ENCODE measurements around the gene CTSW.
A peak's percentile ranks its signal among the peaks of the same experiment; 100 is the strongest.

Gene CTSW

DNA sequence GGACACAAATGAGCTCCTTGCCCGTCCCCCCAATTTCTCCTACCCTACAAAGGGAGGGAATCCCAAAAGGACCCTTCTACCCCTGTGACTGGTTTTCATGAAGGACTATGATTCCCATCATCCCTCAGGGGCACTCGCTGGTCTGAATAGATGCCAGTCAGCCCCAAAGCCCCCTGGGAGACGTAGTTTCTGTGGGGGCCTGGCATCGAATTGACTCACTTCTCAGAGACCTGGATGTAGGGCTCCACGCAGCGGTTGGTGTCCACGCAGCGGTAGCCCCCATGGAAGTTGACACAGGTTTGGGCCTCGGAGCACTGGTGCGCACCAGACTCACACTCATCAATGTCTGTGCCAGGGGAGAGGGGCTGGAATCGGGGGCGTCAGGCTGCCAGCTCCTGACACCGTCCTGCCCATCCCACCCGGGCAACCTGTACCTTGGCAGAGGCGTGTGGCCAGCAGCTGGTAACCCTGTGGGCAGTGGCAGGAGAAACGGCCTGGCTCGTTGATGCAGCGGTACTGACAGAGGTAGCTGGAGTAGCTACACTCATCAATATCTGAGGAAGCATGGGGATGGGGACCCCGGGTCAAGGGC, 11.5 kb upstream of the CTSW start:
- Histone ChIP-seq H3K9me3 (ENCODE audit: control insufficient read depth, insufficient read depth, low read length) (no peaks in the 10 kb centered on the region), H3K4me1 (ENCODE audit: insufficient read depth, low read length) (no peaks in the 10 kb centered on the region), H3K9ac (ENCODE audit: low read depth, low read length) (peak overlapping the region; percentile 46; the same call in 1 of the 2 replicates), H3K36me3 (ENCODE audit: insufficient read depth, low read length) (peaks cover 12% of the 10 kb centered on the region; the same call in 1 of the 2 replicates)

- Histone ChIP-seq H3K36me3 (ENCODE audit: insufficient read depth, low read length) (peaks cover 10% of the 10 kb centered on the region; the same call in 1 of the 2 replicates), H3K9ac (ENCODE audit: low read depth, low read length) (no peak overlapping the region), H3K9me3 (ENCODE audit: control insufficient read depth, insufficient read depth, low read length) (no peaks in the 10 kb centered on the region), H3K4me1 (ENCODE audit: insufficient read depth, low read length) (no peaks in the 10 kb centered on the region)
Measured at GRCh38 chr11:65868907-65869306, 10.7 kb upstream of the CTSW start.

DNA sequence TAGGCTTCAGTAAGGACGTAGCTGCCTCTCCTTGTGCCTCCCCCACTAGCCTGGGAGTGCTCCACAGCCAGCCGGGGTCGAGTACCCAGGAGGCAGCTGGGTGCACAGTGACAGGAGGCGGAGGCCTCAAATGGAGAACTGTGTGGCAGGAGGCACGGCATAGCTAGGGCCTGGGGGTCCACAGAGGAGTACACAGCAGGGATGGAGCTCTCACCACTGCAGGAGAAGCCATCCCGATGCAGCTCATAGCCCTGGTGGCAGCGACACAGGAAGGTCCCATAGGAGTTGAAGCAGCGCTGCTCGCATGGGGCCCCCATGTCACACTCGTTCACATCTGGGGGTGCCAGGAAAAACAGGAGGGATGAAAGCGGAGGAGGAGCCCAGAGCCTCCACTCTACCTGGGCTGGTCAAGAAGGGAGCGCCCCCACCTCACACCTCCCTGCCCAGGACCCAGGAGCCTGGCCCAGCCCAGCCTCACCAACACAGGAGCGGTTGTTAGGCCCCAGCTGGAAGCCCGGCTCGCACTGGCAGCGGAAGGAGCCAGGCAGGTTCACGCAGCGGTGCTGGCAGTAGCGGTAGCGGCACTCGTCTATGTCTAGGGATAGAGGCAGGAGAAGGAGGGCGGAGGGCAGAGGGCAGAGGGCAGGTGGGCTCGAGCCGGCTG, 9.9 kb upstream of the CTSW start:
- H3K9ac ChIP-seq (ENCODE audit: low read depth, low read length) = no peak overlapping the region
- no peaks in the 10 kb centered on the region for H3K4me1 ChIP-seq (ENCODE audit: insufficient read depth, low read length)
- H3K9me3 ChIP-seq (ENCODE audit: control insufficient read depth, insufficient read depth, low read length) = no peaks in the 10 kb centered on the region
- H3K36me3 ChIP-seq (ENCODE audit: insufficient read depth, low read length) = peaks cover 8% of the 10 kb centered on the region; the same call in 1 of the 2 replicates

DNA sequence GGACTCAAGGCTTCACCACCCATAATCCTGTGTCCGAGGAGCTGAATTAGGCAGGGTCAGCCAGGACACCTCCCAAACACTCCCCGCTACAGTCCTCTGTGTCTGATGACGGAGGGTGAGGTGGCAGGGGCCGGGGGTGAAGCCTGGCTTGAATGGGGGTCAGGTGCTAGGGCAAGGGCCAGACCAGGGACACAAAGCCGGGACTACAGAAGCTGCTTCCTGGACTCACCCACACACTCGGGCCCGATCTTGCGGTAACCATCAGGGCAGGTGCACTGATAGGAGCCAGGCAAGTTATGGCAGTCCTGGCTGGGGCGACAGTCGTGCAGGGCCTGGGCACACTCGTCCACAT, 9.4 kb upstream of the CTSW start:
- Histone ChIP-seq H3K4me1 (ENCODE audit: insufficient read depth, low read length) (no peaks in the 10 kb centered on the region), H3K9me3 (ENCODE audit: control insufficient read depth, insufficient read depth, low read length) (no peaks in the 10 kb centered on the region), H3K9ac (ENCODE audit: low read depth, low read length) (no peak overlapping the region), H3K36me3 (ENCODE audit: insufficient read depth, low read length) (peaks cover 6% of the 10 kb centered on the region; the same call in 1 of the 2 replicates)

GRCh38 chr11:65870706-65871681, 8.6 kb upstream of the CTSW start:
- Histone ChIP-seq H3K9ac (ENCODE audit: low read depth, low read length) (no peak overlapping the region), H3K36me3 (ENCODE audit: insufficient read depth, low read length) (peaks cover 6% of the 10 kb centered on the region; the same call in 1 of the 2 replicates), H3K9me3 (ENCODE audit: control insufficient read depth, insufficient read depth, low read length) (no peaks in the 10 kb centered on the region), H3K4me1 (ENCODE audit: insufficient read depth, low read length) (no peaks in the 10 kb centered on the region)

DNA sequence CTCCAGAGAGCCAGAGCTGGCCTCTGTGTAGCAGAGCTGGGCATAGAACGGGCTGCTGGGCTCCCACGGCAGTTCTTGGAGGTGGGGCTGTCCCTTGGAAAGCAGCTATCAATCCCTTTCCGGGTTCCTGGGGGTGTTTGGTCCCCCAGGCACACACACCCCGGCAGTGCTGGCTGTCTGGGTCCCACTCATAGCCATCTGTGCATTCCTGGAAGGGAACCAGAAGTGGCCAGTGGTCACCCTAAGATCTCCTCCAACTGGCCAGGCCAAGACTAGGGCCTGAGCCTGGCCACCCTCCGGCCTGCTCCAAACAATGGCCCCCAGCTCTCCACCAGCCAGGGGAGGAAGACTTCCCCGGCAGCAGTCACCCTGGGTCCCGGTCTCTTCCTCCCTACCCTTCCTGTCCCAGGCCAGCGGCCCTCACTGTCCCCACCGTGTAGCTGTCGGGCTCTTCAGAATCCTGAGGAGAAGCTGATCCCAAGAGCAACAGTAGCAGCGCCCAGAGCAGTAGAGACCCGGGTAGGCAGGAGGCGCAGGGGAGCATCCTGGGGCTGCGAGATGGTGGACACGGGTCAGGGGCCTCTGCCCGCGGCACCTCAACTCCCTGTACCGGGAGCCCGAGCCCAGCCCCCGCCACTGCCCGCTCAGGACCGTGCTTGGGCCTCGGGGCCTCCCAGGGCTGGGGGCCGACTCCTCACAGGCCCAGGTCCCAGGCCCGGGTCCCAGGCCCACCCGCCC, 7.7 kb upstream of the CTSW start:
- no peaks in the 10 kb centered on the region for H3K9me3 ChIP-seq (ENCODE audit: control insufficient read depth, insufficient read depth, low read length)
- H3K9ac ChIP-seq (ENCODE audit: low read depth, low read length) = peak overlapping the region; percentile 30

DNA sequence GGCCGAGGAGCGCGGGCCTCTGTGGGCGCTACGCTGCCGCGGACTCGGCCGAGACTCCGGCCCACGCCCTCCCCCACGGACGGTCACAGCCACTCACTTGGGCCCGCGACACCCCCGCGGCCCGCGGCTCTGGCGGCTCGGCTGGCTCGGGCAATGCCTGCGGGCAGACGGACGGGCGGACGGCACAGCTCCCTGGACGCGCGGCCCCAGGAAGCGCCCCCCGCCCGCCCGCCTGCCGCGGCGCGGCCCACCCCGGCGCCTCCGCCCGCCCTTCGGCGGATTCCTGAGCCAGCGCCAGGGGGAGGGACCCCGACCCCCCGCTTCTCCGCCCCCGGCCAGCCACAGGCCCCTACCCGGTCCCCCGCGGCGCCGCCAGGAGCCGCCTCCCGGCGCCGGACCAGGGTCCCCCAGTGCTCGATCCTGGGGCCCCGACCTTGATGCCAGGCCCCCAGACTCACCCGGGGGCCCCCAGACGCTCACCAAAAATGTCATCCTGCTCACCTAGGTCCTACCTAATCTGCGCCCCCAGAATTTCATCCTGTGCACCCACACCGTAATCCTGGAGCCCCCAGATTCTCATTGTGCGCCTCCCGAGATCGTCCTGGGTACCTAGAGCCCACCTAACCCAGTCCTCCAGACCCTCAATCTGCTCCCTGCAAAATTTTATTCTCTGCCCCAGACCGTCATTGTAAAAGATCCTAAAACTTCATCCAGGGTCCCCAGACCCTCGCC, 6.9 kb upstream of the CTSW start, which contains the start of gene EFEMP2:
TSS of gene EFEMP2 (minus strand) at position 215 of the 732 bp plus-strand sequence. CDS start 446 bp downstream, outside the sequence.
- Histone ChIP-seq H3K4me1 (ENCODE audit: insufficient read depth, low read length) (no peaks in the 10 kb centered on the region), H3K36me3 (ENCODE audit: insufficient read depth, low read length) (peaks cover 6% of the 10 kb centered on the region; the same call in 1 of the 2 replicates), H3K9me3 (ENCODE audit: control insufficient read depth, insufficient read depth, low read length) (no peaks in the 10 kb centered on the region), H3K9ac (ENCODE audit: low read depth, low read length) (peak within 1 kb of the TSS; percentile 69)

More for the DNA sequence above, 7.7 kb upstream of the CTSW start:
- peaks cover 6% of the 10 kb centered on the region; the same call in 1 of the 2 replicates for H3K36me3 ChIP-seq (ENCODE audit: insufficient read depth, low read length)
- no peaks in the 10 kb centered on the region for H3K4me1 ChIP-seq (ENCODE audit: insufficient read depth, low read length)

DNA sequence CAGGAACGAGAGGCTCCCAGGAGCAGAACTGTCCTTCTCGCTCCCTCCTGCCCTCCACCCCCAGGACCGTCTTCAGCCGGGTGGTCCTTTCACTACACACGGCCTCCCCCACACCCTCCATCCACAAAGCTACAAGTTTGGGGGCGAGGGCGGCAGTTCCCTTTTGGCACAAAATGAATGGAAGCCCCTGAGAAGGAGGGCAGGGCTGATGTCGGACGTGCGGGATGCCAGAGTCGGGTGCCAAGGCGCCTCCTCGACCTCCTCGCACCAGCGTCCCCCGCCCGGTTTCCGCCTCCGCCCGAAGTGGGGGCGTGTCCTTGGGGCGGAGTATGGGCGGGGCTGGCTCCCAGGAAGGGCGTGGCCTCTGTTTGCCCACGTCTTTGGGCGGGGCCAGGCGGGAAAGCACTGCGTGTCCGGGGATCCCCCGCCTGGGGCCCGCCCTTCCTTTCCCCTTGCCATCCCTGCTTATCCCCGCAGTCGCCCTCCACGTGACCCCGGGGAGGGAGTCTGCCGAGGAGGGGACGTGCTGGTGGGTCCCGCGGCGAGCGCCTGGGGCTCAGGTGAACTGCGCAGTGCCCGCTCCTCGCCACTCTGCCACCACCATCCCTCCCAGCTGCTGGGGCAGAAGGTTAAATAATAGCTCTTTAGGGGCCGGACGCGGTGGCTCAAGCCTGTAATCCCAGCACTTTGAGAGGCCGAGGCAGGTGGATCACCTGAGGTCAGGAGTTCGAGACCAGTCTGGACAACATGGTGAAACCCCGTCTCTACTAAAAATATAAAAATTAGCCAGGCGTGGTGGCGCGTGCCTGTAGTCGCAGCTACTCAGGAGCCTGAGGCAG, 6.1 kb upstream of the CTSW start:
- Histone ChIP-seq H3K9me3 (ENCODE audit: control insufficient read depth, insufficient read depth, low read length) (no peaks in the 10 kb centered on the region), H3K36me3 (ENCODE audit: insufficient read depth, low read length) (peaks cover 6% of the 10 kb centered on the region; the same call in 1 of the 2 replicates), H3K4me1 (ENCODE audit: insufficient read depth, low read length) (no peaks in the 10 kb centered on the region), H3K9ac (ENCODE audit: low read depth, low read length) (peak overlapping the region; percentile 69; the same call in 1 of the 2 replicates)

- H3K9ac ChIP-seq (ENCODE audit: low read depth, low read length) = no peak overlapping the region
- peaks cover 15% of the 10 kb centered on the region for H3K36me3 ChIP-seq (ENCODE audit: insufficient read depth, low read length)
- no peaks in the 10 kb centered on the region for H3K9me3 ChIP-seq (ENCODE audit: control insufficient read depth, insufficient read depth, low read length)
- peaks cover 3% of the 10 kb centered on the region; the same call in 1 of the 2 replicates for H3K4me1 ChIP-seq (ENCODE audit: insufficient read depth, low read length)
Measured at GRCh38 chr11:65880027-65880426, 390 bp downstream of the CTSW start.

DNA sequence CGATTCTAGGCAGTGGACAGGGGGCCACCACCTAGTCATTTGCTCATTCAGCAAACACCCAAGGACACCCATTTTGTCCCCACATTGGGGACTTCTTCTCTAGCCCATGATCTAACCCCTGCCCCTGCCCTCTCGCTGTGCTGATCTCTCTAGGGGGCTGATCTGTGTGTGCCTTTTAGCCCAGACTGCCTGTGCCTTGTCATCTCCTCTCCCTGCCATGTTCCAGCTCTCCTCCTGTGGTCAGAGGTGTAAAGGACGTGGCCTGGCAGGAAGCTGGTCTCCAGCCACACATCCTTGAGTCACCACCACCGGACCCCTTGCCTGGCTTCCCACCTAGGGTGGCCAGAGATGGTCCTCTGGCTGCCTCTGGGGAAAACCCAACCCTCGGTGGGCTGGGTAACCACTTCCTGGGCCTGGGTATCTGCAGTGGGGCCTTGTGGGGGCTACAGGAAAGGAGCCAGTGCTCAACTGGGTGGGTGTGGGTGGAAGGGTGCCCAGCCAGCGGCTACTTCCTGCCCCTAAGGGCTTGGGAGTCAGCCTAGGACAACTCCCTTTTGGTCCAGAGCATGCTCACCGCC, 1.3 kb downstream of the CTSW start:
- H3K9me3 ChIP-seq (ENCODE audit: control insufficient read depth, insufficient read depth, low read length) = no peaks in the 10 kb centered on the region
- H3K36me3 ChIP-seq (ENCODE audit: insufficient read depth, low read length) = peaks cover 19% of the 10 kb centered on the region
- H3K4me1 ChIP-seq (ENCODE audit: insufficient read depth, low read length) = peaks cover 3% of the 10 kb centered on the region; the same call in 1 of the 2 replicates
- no peak overlapping the region for H3K9ac ChIP-seq (ENCODE audit: low read depth, low read length)

GRCh38 chr11:65882120-65883057, 2.8 kb downstream of the CTSW start:
- Histone ChIP-seq H3K4me1 (ENCODE audit: insufficient read depth, low read length) (peaks cover 4% of the 10 kb centered on the region), H3K9ac (ENCODE audit: low read depth, low read length) (no peak overlapping the region), H3K9me3 (ENCODE audit: control insufficient read depth, insufficient read depth, low read length) (no peaks in the 10 kb centered on the region), H3K36me3 (ENCODE audit: insufficient read depth, low read length) (peaks cover 26% of the 10 kb centered on the region)
